Psoas muscle (tissue), 8 donors: ENCODE measurements around the gene CT45A6. TPM values are rescaled to one million over a fixed set of nuclear protein-coding genes. Genes with fewer than 3 reads are reported as not detected.
"Not testable (repeated sequence)": the region's sequence is repeated elsewhere in the genome, so short reads cannot be mapped to it uniquely, and the experiment has no call there.

ENCODE experiments used
- ATAC-seq, 4 donors: fragments of 200-7000 bp; cut with Tn5 transposase; one replicate each; pipeline ENCODE4 v1.9.1; 2020; ENCODE audit warnings: moderate library complexity in 3 of 4, mild to moderate bottlenecking in 2 of 4
- DNase-seq, 2 donors: peaks; one replicate each; pipeline ENCODE4 v3.0.0-alpha.2; 2020
- H3K27ac ChIP-seq: fragments of 200-600 bp; one replicate; pipeline ENCODE4 v1.8.0; 2022
- H3K27me3 ChIP-seq, 3 donors: fragments of 200-600 bp in 1 of 3; one replicate each; pipeline versions ENCODE4 v1.6.1 to v1.8.0; 2013 to 2022; ENCODE audit warnings: low read length in 2 of 3, mild to moderate bottlenecking in 2 of 3, moderate library complexity in 1 of 3; ENCODE audit not compliant: insufficient read depth in 3 of 3
- H3K36me3 ChIP-seq, 2 donors: fragments of 200-600 bp in 1 of 2; one replicate each; pipeline versions ENCODE4 v1.6.1 to v1.8.0; 2013 to 2022; ENCODE audit warnings: low read depth in 1 of 2, mild to moderate bottlenecking in 1 of 2, moderate library complexity in 1 of 2; ENCODE audit not compliant: insufficient read depth in 1 of 2
- H3K4me1 ChIP-seq: fragments of 200-600 bp; one replicate; pipeline ENCODE4 v1.8.0; 2022
- H3K4me3 ChIP-seq: fragments of 200-600 bp; one replicate; pipeline ENCODE4 v1.8.0; 2022; ENCODE audit warnings: mild to moderate bottlenecking
- H3K9me3 ChIP-seq: fragments of 200-600 bp; one replicate; pipeline ENCODE4 v1.8.0; 2022
- WGBS, 3 donors: extraction: QIAGEN DNeasy Blood & Tissue Kit; methylation state at CpG; one replicate each; pipeline versions ENCODE4 v1.1.6 to v1.1.7; 2013; 5-methylcytosine and 5-hydroxymethylcytosine counted together
- intact Hi-C, 2 donors: fragments of 100-400 bp; cut with DNase I; formaldehyde crosslinking; loops; one replicate each; pipeline versions ENCODE4 v1.11.0 to v1.14.2; 2022
- long read RNA-seq, 2 donors: library from polyadenylated mRNA; unstranded; transcript quantifications; one replicate each; pipeline ENCODE4 v2.0.0, GENCODE V29; 2021
- polyA plus RNA-seq, 3 donors: library from polyadenylated mRNA; stranded (reverse); fragments of 200-250 nt; gene quantifications; one replicate each; pipeline ENCODE4 v1.2.3, GENCODE V29; 2013
- total RNA-seq, 4 donors: library from RNA; stranded (reverse); fragmentation: NEBNext Ultra II Directional in 2 of 4; extraction: Animal tissue kit (Norgen Biotek cat#: 25700) in 2 of 4; gene quantifications; one replicate each; pipeline versions ENCODE4 v1.2.1 to v1.2.4, GENCODE V29; 2021 to 2023
- donor health status: healthy with polysubstance abuse.
- donor health status: DM: no; HTN: no; CAD: no; lungs with moderate emphysema.
- donor health status: Bipolar disorder and iron deficiency.
- donor health status: healthy.
- donor health status: DM: yes; HTN: yes; CAD: no.
- donor health status: DM: no; HTN: no; CAD: no.
- donor health status: DM: no; HTN: no; CAD: no.
- donor health status: DM: yes; HTN: yes; CAD: no.

Gene CT45A6
- not detected for total RNA-seq
- polyA plus RNA-seq: not detected
- long read RNA-seq, donor 1: 0 reads
- long read RNA-seq, donor 2: 0 reads

GRCh38 chrX:135802687-135803086 lies at the start of gene CT45A6:
Gene CT45A6, minus strand, starts transcription at chrX:135802787. Its CDS starts 3,794 bp downstream, at chrX:135798993.
- H3K27ac ChIP-seq, ATAC-seq, intact Hi-C loops, H3K36me3 ChIP-seq, DNase-seq, H3K27me3 ChIP-seq, H3K4me1 ChIP-seq, H3K9me3 ChIP-seq, H3K4me3 ChIP-seq: not testable (repeated sequence)
- WGBS, 3 donors: no CpG with 5 or more reads among the region's 16 CpGs

- not testable (repeated sequence) for H3K4me3 ChIP-seq, ATAC-seq
- WGBS, 3 donors: no CpG with 5 or more reads among the region's 17 CpGs
These were observed 34.6 kb upstream of the CT45A6 start, which contains the start of gene CT45A7 for GRCh38 chrX:135837180-135837579. Gene CT45A7, minus strand, starts transcription at chrX:135837280. Its CDS starts 3,747 bp downstream, at chrX:135833533.

GRCh38 chrX:135819912-135820311 lies 17.3 kb upstream of the CT45A6 start, which contains the start of gene CT45A2:
Gene CT45A2, minus strand, starts transcription at chrX:135820012. Its CDS starts 3,747 bp downstream, at chrX:135816265.
- H3K36me3 ChIP-seq, H3K27ac ChIP-seq, H3K4me3 ChIP-seq, H3K4me1 ChIP-seq, intact Hi-C loops, H3K9me3 ChIP-seq, ATAC-seq, DNase-seq, H3K27me3 ChIP-seq: not testable (repeated sequence)
- WGBS, 3 donors: no CpG with 5 or more reads among the region's 17 CpGs

More at GRCh38 chrX:135837180-135837579, 34.6 kb upstream of the CT45A6 start, which contains the start of gene CT45A7:
- H3K4me1 ChIP-seq, H3K27me3 ChIP-seq, H3K27ac ChIP-seq, H3K36me3 ChIP-seq, intact Hi-C loops, DNase-seq, H3K9me3 ChIP-seq: not testable (repeated sequence)

- WGBS, 3 donors: no CpG with 5 or more reads among the region's 16 CpGs
- intact Hi-C loops, DNase-seq, H3K4me3 ChIP-seq, H3K27me3 ChIP-seq, H3K27ac ChIP-seq, H3K9me3 ChIP-seq, H3K36me3 ChIP-seq, H3K4me1 ChIP-seq, ATAC-seq: not testable (repeated sequence)
These were observed 17.2 kb downstream of the CT45A6 start, which contains the start of gene CT45A5 for GRCh38 chrX:135785403-135785802. Gene CT45A5, minus strand, starts transcription at chrX:135785503. Its CDS starts 3,774 bp downstream, at chrX:135781729.

- H3K27ac ChIP-seq, H3K9me3 ChIP-seq, H3K36me3 ChIP-seq, H3K4me3 ChIP-seq, intact Hi-C loops, H3K4me1 ChIP-seq, H3K27me3 ChIP-seq, DNase-seq, ATAC-seq: not testable (repeated sequence)
- WGBS, 3 donors: no CpG with 5 or more reads among the region's 17 CpGs
These were observed 34.5 kb downstream of the CT45A6 start, which contains the start of gene CT45A3 for GRCh38 chrX:135768091-135768490. Gene CT45A3, minus strand, starts transcription at chrX:135768191. Its CDS starts 3,747 bp downstream, at chrX:135764444.

GRCh38 chrX:135744739-135745138 lies 57.8 kb downstream of the CT45A6 start:
- intact Hi-C loops, ATAC-seq: not testable (repeated sequence)

More at GRCh38 chrX:135744739-135745138, 57.8 kb downstream of the CT45A6 start:
- not testable (repeated sequence) for DNase-seq, H3K27me3 ChIP-seq, H3K4me3 ChIP-seq, H3K9me3 ChIP-seq, H3K27ac ChIP-seq, H3K4me1 ChIP-seq, H3K36me3 ChIP-seq
- 75 to 93% (median 86%) methylated on average over 3 of the region's 4 CpGs for WGBS, 3 donors

Other genes starting within 250 kb of the CT45A6 start
- gene CT45A1, start 89.1 kb downstream of the CT45A6 start, total RNA-seq: not detected
- gene CT45A1, start 89.1 kb downstream of the CT45A6 start, polyA plus RNA-seq: not detected
- not detected for gene CT45A3, start 34.6 kb downstream of the CT45A6 start, total RNA-seq
- gene CT45A3, start 34.6 kb downstream of the CT45A6 start, polyA plus RNA-seq: not detected
- not detected for gene CT45A5, start 17.3 kb downstream of the CT45A6 start, total RNA-seq
- not detected for gene CT45A5, start 17.3 kb downstream of the CT45A6 start, polyA plus RNA-seq
- gene CT45A2, start 17.2 kb upstream of the CT45A6 start, total RNA-seq: not detected
- not detected for gene CT45A2, start 17.2 kb upstream of the CT45A6 start, polyA plus RNA-seq
- not detected for gene CT45A7, start 34.5 kb upstream of the CT45A6 start, total RNA-seq
- not detected for gene CT45A7, start 34.5 kb upstream of the CT45A6 start, polyA plus RNA-seq
- not detected for gene CT45A8, start 51.8 kb upstream of the CT45A6 start, total RNA-seq
- gene CT45A8, start 51.8 kb upstream of the CT45A6 start, polyA plus RNA-seq: not detected
- not detected for gene CT45A9, start 69.0 kb upstream of the CT45A6 start, total RNA-seq
- not detected for gene CT45A9, start 69.0 kb upstream of the CT45A6 start, polyA plus RNA-seq
- not detected for gene CT45A10, start 90.7 kb upstream of the CT45A6 start, total RNA-seq
- not detected for gene CT45A10, start 90.7 kb upstream of the CT45A6 start, polyA plus RNA-seq
- gene SAGE1, start 90.9 kb upstream of the CT45A6 start, total RNA-seq: not detected
- not detected for gene SAGE1, start 90.9 kb upstream of the CT45A6 start, polyA plus RNA-seq
- 10 to 100 TPM; 17.8 to 21.1 (median 20.4) TPM for gene MMGT1, start 171.2 kb upstream of the CT45A6 start, total RNA-seq
- gene MMGT1, start 171.2 kb upstream of the CT45A6 start, polyA plus RNA-seq: 10 to 100 TPM in 2 of 3 donors, 1 to 10 TPM in 1; 8.9 to 18.5 (median 12.2) TPM
- gene SLC9A6, start 182.6 kb upstream of the CT45A6 start, total RNA-seq: 10 to 100 TPM in 1 of 4 donors, 1 to 10 TPM in 3; 8.8 to 11.8 (median 9.1) TPM
- 10 to 100 TPM in 1 of 3 donors, 1 to 10 TPM in 2; 7.9 to 16.9 (median 8.0) TPM for gene SLC9A6, start 182.6 kb upstream of the CT45A6 start, polyA plus RNA-seq